HFF-Myc (cell line): ENCODE data around the gene GPC4.

ENCODE experiments used
- DNase-seq: peaks from one replicate; pipeline ENCODE4 v3.0.0-alpha.2; 2011; ENCODE audit warnings: low read depth; ENCODE audit errors: extremely low read depth
- H3K4me3 ChIP-seq: replicated peaks from 2 replicates; pipeline ENCODE4 v1.5.1; 2011; ENCODE audit warnings: low read depth, mild to moderate bottlenecking, control low read depth, low read length
- CTCF ChIP-seq: IDR thresholded peaks from 2 replicates; pipeline ENCODE4 v1.5.1; 2012; ENCODE audit warnings: mild to moderate bottlenecking, low read depth, low read length, control low read depth; ENCODE audit errors: missing control alignments

The GPC4 gene

GRCh38 chrX:133314281-133314680 lies 101.0 kb downstream of the GPC4 start:
- no peak for DNase-seq
- no peak for TF ChIP-seq CTCF
- no peak overlapping the region for H3K4me3 ChIP-seq

- H3K4me3 ChIP-seq = no peak overlapping the region
- no peak for TF ChIP-seq CTCF
- DNase-seq = no peak
These were observed 106.8 kb downstream of the GPC4 start for GRCh38 chrX:133308499-133308897.

DNA sequence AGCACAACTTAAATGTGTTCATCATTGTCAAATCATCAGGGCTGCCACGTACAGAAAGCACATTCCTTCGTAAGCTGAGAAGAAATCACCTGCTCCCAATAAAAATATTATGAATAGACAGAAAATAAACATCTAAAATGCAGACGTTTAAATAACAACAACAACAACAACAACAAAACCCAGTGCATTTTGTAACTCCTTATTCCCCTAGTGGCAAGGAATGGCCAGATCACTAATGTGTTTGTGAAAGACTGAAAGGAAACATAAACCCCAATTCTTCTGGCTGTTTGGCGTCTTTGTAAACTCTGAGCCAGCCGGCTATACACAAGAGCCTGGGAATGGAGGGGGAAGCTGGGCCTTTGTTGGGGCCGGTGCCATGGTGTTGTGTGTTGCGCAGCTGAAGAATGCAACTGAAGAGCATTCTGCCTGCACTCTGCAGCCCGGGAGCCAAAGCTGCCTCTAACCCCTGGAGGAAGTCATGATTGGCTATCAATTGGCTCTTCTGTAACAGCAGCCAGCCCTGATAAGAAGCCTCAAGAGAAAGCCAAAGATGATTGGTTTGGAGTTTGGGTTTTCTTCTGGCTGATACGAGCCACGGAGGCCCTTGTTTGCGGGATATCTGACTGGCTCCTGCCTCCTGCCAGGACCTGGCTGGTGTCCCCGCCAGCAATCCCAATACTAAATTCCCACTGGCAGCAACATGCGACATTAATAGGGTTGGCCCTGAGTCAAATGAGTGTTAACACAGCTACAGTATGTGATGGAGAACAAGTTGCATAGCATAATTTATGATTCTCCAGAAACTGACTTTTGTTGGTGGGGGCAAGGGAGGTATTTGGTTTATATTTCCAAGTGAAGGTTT lies 107.4 kb downstream of the GPC4 start:
- TF ChIP-seq CTCF = no peak

DNA sequence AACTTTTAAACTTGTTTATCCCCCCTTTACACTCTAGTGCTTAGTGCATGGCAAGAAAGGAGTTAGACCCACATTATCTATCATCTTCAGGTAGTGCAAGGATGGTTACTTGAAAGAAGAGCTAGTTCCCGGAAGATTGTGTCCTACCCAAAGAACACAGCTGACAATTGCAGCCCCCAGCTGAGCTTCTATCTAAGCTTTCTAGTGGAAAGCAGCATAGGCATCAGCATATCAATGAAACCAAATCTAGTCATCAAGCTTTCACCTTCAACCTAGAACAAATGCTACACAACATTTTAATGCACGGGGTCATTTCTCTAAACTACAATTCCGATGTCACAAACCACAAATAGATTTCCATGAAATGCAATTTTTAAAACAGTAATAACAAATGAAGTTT lies 108.2 kb downstream of the GPC4 start:
- no peak for TF ChIP-seq CTCF
- H3K4me3 ChIP-seq = no peak overlapping the region
- DNase-seq = no peak

More for the DNA sequence above, 107.4 kb downstream of the GPC4 start:
- no peak for DNase-seq
- no peak overlapping the region for H3K4me3 ChIP-seq

- H3K4me3 ChIP-seq = no peak overlapping the region
- DNase-seq = no peak
- no peak for TF ChIP-seq CTCF
These were observed 109.0 kb downstream of the GPC4 start for GRCh38 chrX:133306316-133306715.

GRCh38 chrX:133305348-133305747 lies 109.9 kb downstream of the GPC4 start:
- DNase-seq = no peak
- H3K4me3 ChIP-seq = no peak overlapping the region
- TF ChIP-seq CTCF = no peak
